ENCODE data around the gene TOMM34. TPM values are rescaled to one million over a fixed set of nuclear protein-coding genes. Genes with fewer than 3 reads are reported as not detected.
A peak's percentile ranks its signal among the peaks of the same experiment; 100 is the strongest.

The TOMM34 gene
- total RNA-seq, 1 donor from 2014 or later, result 16.0 TPM

GRCh38 chr20:44930517-44931168 is 29.6 kb downstream of the TOMM34 start:
- peak; percentile 19 for ATAC-seq
- no peak for DNase-seq
- TF ChIP-seq CTCF (IDR thresholded peaks at IDR 0.05), result no peak
- Histone ChIP-seq H3K27me3 (no peaks in the 10 kb centered on the region), H3K36me3 (no peaks in the 10 kb centered on the region), H3K27ac (no peak overlapping the region), H3K9me3 (no peaks in the 10 kb centered on the region), H3K4me1 (no peaks in the 10 kb centered on the region), H3K4me3 (no peak overlapping the region)
- intact Hi-C loops (cut with DNase I), result no loop called here

GRCh38 chr20:44928595-44928994 is 31.6 kb downstream of the TOMM34 start:
- H3K9me3 ChIP-seq, result no peaks in the 10 kb centered on the region
- H3K27ac ChIP-seq, result no peak overlapping the region
- H3K27me3 ChIP-seq, result no peaks in the 10 kb centered on the region
- DNase-seq (no peak), ATAC-seq (peak; percentile 37)
- no peak overlapping the region for H3K4me3 ChIP-seq
- no peaks in the 10 kb centered on the region for H3K36me3 ChIP-seq
- no peak for TF ChIP-seq CTCF (IDR thresholded peaks at IDR 0.05)
- H3K4me1 ChIP-seq, result no peaks in the 10 kb centered on the region
- intact Hi-C loops (cut with DNase I), result no loop called here

GRCh38 chr20:44924541-44924940 is 35.7 kb downstream of the TOMM34 start:
- no peaks in the 10 kb centered on the region for H3K4me1 ChIP-seq
- H3K27me3 ChIP-seq, result no peaks in the 10 kb centered on the region
- peaks cover 9% of the 10 kb centered on the region for H3K36me3 ChIP-seq
- no peak overlapping the region for H3K4me3 ChIP-seq
- no peak overlapping the region for H3K27ac ChIP-seq
- TF ChIP-seq CTCF (IDR thresholded peaks at IDR 0.05), result no peak
- ATAC-seq, result no peak
- H3K9me3 ChIP-seq, result no peaks in the 10 kb centered on the region
- intact Hi-C loops (cut with DNase I), result no loop called here
- no peak for DNase-seq

GRCh38 chr20:44921447-44921846 is 38.8 kb downstream of the TOMM34 start:
- no peaks in the 10 kb centered on the region for H3K4me1 ChIP-seq
- peaks cover 9% of the 10 kb centered on the region for H3K36me3 ChIP-seq
- H3K27ac ChIP-seq, result no peak overlapping the region
- intact Hi-C loops (cut with DNase I), result no loop called here
- DNase-seq, result no peak
- H3K27me3 ChIP-seq, result no peaks in the 10 kb centered on the region
- H3K9me3 ChIP-seq, result no peaks in the 10 kb centered on the region
- TF ChIP-seq CTCF (IDR thresholded peaks at IDR 0.05), result no peak
- H3K4me3 ChIP-seq, result no peak overlapping the region
- no peak for ATAC-seq

GRCh38 chr20:44918761-44919160 is 41.4 kb downstream of the TOMM34 start:
- H3K27ac ChIP-seq, result no peak overlapping the region
- DNase-seq (no peak), ATAC-seq (no peak)
- H3K9me3 ChIP-seq, result no peaks in the 10 kb centered on the region
- H3K27me3 ChIP-seq, result no peaks in the 10 kb centered on the region
- intact Hi-C loops (cut with DNase I), result no loop called here
- no peak overlapping the region for H3K4me3 ChIP-seq
- no peaks in the 10 kb centered on the region for H3K4me1 ChIP-seq
- H3K36me3 ChIP-seq, result peaks cover 9% of the 10 kb centered on the region
- TF ChIP-seq CTCF (IDR thresholded peaks at IDR 0.05), result no peak

- Histone ChIP-seq H3K27me3 (no peaks in the 10 kb centered on the region), H3K27ac (no peak overlapping the region), H3K4me3 (no peak overlapping the region), H3K9me3 (no peaks in the 10 kb centered on the region), H3K4me1 (no peaks in the 10 kb centered on the region), H3K36me3 (peaks cover 13% of the 10 kb centered on the region)
- intact Hi-C loops (cut with DNase I), result no loop called here
- no peak for DNase-seq
- ATAC-seq, result no peak
- TF ChIP-seq CTCF (IDR thresholded peaks at IDR 0.05), result no peak
These were observed 41.9 kb downstream of the TOMM34 start for GRCh38 chr20:44918342-44918741.

All from upper lobe of right lung (tissue), 1 donor.